PC-9 (cell line): ENCODE data around the gene TRA2B.

Experiments used
- CTCF ChIP-seq: fragments of 200-600 bp; sonication (generic); conservative IDR thresholded peaks from 2 replicates; pipeline ENCODE4 v1.6.1; 2017; ENCODE audit warnings: mixed run types, antibody characterized with exemption, mild to moderate bottlenecking, moderate library complexity
- EZH2 ChIP-seq: fragments of 200-600 bp; sonication (generic); IDR thresholded peaks from 2 replicates; pipeline ENCODE4 v1.8.0; 2017; ENCODE audit warnings: antibody characterized with exemption, low read depth

DNA sequence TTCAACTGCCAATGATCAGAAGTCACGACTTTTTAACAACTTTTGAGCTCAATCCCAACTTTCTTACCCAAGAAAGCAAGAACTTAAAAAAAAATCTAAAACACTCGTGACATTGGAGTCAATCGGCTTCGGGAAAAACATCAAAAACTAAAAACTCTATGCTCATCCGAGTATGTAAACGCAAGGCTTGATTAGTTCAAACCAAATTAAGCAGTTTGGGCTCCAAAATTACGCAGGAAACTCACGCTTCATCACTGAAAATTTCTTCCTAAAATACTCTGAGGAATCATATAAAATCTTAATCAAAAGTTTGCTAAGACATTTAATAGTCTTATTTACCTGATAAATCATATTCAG is 1.6 kb downstream of the TRA2B start:
- TF ChIP-seq CTCF, result no peak
- TF ChIP-seq EZH2, result no peak
